ENCODE measurements around the gene FNDC7.

- TF ChIP-seq EZH2phosphoT487 (IDR thresholded peaks at IDR 0.05) (no peak), EZH2 (IDR thresholded peaks at IDR 0.05) (no peak)
- TF ChIP-seq, protein P1, sequence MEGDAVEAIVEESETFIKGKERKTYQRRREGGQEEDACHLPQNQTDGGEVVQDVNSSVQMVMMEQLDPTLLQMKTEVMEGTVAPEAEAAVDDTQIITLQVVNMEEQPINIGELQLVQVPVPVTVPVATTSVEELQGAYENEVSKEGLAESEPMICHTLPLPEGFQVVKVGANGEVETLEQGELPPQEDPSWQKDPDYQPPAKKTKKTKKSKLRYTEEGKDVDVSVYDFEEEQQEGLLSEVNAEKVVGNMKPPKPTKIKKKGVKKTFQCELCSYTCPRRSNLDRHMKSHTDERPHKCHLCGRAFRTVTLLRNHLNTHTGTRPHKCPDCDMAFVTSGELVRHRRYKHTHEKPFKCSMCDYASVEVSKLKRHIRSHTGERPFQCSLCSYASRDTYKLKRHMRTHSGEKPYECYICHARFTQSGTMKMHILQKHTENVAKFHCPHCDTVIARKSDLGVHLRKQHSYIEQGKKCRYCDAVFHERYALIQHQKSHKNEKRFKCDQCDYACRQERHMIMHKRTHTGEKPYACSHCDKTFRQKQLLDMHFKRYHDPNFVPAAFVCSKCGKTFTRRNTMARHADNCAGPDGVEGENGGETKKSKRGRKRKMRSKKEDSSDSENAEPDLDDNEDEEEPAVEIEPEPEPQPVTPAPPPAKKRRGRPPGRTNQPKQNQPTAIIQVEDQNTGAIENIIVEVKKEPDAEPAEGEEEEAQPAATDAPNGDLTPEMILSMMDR (IDR thresholded peaks at IDR 0.05): no peak
Measured at GRCh38 chr1:108679586-108680213, 33.0 kb upstream of the FNDC7 start.
